HepG2 (cell line): ENCODE measurements around the gene ABCC9. TPM values are rescaled to one million over a fixed set of nuclear protein-coding genes. Genes with fewer than 3 reads are reported as not detected.

Source experiments
- ATAC-seq: fragments of 200-7000 bp; cut with Tn5 transposase; 3 replicates; pipeline ENCODE4 v1.9.1; 2020; ENCODE audit warnings: mild to moderate bottlenecking, moderate library complexity
- BruUV-seq: library from RNA; stranded (reverse); fragments of 400-500 nt; replicated peaks from 2 replicates; lab custom pipeline; 2021; lab: Mats Ljungman, UMichigan
- CTCF ChIA-PET: fragments of 300-600 bp; formaldehyde crosslinking; extraction: SDS; loops from one replicate; lab custom pipeline; 2021; ENCODE audit warnings: low total read pairs, inconsistent platforms, low intra/inter-chr PET ratio; lab: Yijun Ruan, JAX
- POLR2A ChIA-PET: fragments of 350-600 bp; sonication (Branson Sonifier 250); formaldehyde crosslinking; loops from one replicate; lab custom pipeline; 2020; ENCODE audit warnings: antibody characterized with exemption, inconsistent platforms; lab: Yijun Ruan, JAX
- DNase-seq: peaks from one replicate; pipeline ENCODE4 v3.0.0-alpha.2; 2015; ENCODE audit warnings: low spot score
- FAIRE-seq: peaks from 3 replicates; lab custom pipeline; 2011; peaks lifted over from hg19 to GRCh38; lab: Jason Lieb, UNC
- H2AFZ ChIP-seq: one replicate; pipeline ENCODE4 v1.6.1; 2011; ENCODE audit warnings: low read length, inconsistent platforms
- H3K27ac ChIP-seq: fragments of 300-600 bp; 3 replicates; pipeline ENCODE4 v1.8.0; 2011; ENCODE audit warnings: mixed run types, mild to moderate bottlenecking, mixed read lengths, low read length, inconsistent platforms; ENCODE audit not compliant: insufficient read depth; ENCODE audit errors: extremely low read length
- H3K27me3 ChIP-seq, 2 experiments: fragments of 200-600 bp in 1 of 2; 2 replicates in 1 of 2; 3 replicates in 1 of 2; pipeline versions ENCODE4 v1.6.0 to v1.8.0; 2011; ENCODE audit warnings: low read length in 2 of 2, mild to moderate bottlenecking in 2 of 2, moderate library complexity in 2 of 2, inconsistent platforms in 1 of 2; ENCODE audit not compliant: insufficient read depth in 2 of 2, control insufficient read depth in 1 of 2
- H3K36me3 ChIP-seq, 2 experiments: fragments of 200-600 bp in 1 of 2; replicated peaks in 1 of 2; 2 replicates in 1 of 2; 3 replicates in 1 of 2; pipeline versions ENCODE4 v1.5.1 to v1.8.0; 2011; ENCODE audit warnings: low read length in 2 of 2, inconsistent platforms in 1 of 2; ENCODE audit not compliant: insufficient read depth in 2 of 2, control insufficient read depth in 1 of 2
- H3K4me1 ChIP-seq: 2 replicates; pipeline ENCODE4 v1.5.1; 2012; ENCODE audit warnings: low read length, inconsistent platforms; ENCODE audit not compliant: insufficient read depth
- H3K4me2 ChIP-seq: 2 replicates; pipeline ENCODE4 v1.6.0; 2011; ENCODE audit warnings: low read depth, low read length, inconsistent platforms
- H3K4me3 ChIP-seq, 3 experiments: fragments of 200-600 bp in 1 of 3; sonication (generic), shearing (Covaris generic) in 1 of 3; replicated peaks in 1 of 3; 2 replicates each; pipeline ENCODE4 v1.5.1; 2011 to 2016; ENCODE audit warnings: low read length in 3 of 3, inconsistent platforms in 2 of 3, low read depth in 2 of 3, mild to moderate bottlenecking in 2 of 3, control low read depth in 1 of 3, mixed read lengths in 1 of 3; ENCODE audit not compliant: insufficient read depth in 1 of 3
- H3K79me2 ChIP-seq: one replicate; pipeline ENCODE4 v1.6.1; 2011; ENCODE audit warnings: low read length, inconsistent platforms; ENCODE audit not compliant: insufficient read depth
- H3K9ac ChIP-seq: 2 replicates; pipeline ENCODE4 v1.6.0; 2011; ENCODE audit warnings: mild to moderate bottlenecking, low read depth, low read length, inconsistent platforms; ENCODE audit not compliant: insufficient read depth
- H3K9me3 ChIP-seq: 2 replicates; pipeline ENCODE4 v1.5.1; 2012; ENCODE audit warnings: mild to moderate bottlenecking, low read length
- H4K20me1 ChIP-seq: 2 replicates; pipeline ENCODE4 v1.6.0; 2011; ENCODE audit warnings: inconsistent platforms, mild to moderate bottlenecking, low read length, moderate library complexity; ENCODE audit not compliant: insufficient read depth
- ARID4A ChIP-seq: sonication (generic); formaldehyde crosslinking; IDR thresholded peaks from 2 replicates; pipeline ENCODE4 v1.5.0; 2020; ENCODE audit warnings: mild to moderate bottlenecking, missing genetic modification reagents, borderline replicate concordance
- FOXP1 ChIP-seq, 2 experiments: fragments of 450-650 bp in 1 of 2; IDR thresholded peaks; 2 replicates each; pipeline ENCODE4 v1.6.1; 2017 to 2018; ENCODE audit warnings: antibody characterized with exemption in 1 of 2
- PATZ1 ChIP-seq: sonication (generic); formaldehyde crosslinking; IDR thresholded peaks from 2 replicates; pipeline ENCODE4 v1.4.0; 2020; ENCODE audit warnings: missing genetic modification reagents
- POLR2G ChIP-seq: fragments of 200-400 bp; formaldehyde crosslinking; IDR thresholded peaks from 2 replicates; pipeline ENCODE4 v1.6.1; 2018; ENCODE audit warnings: mild to moderate bottlenecking, low read depth, low read length, moderate library complexity
- TBX2 ChIP-seq: sonication (generic); formaldehyde crosslinking; IDR thresholded peaks from 2 replicates; pipeline ENCODE4 v1.5.0; 2020; ENCODE audit warnings: missing genetic modification reagents, mild to moderate bottlenecking, borderline replicate concordance
- TFDP2 ChIP-seq: sonication (generic); formaldehyde crosslinking; IDR thresholded peaks from 2 replicates; pipeline ENCODE4 v1.4.0; 2020; ENCODE audit warnings: missing genetic modification reagents
- ZNF335 ChIP-seq: sonication (generic); formaldehyde crosslinking; IDR thresholded peaks from 2 replicates; pipeline ENCODE4 v1.4.0; 2020; ENCODE audit warnings: missing genetic modification reagents
- WGBS: methylation state at CpG from one replicate; pipeline ENCODE4 v1.1.6; 2017; ENCODE audit warnings: low lambda C conversion rate; 5-methylcytosine and 5-hydroxymethylcytosine counted together
- in situ Hi-C: cut with HindIII; loops from 2 replicates; pipeline ENCODE4 v1.10.0; 2017; ENCODE audit warnings: low pct_unique_long_range_greater_than_20kb; ENCODE audit not compliant: extremely low pct_ligation_motif_present
- intact Hi-C: fragments of 100-400 bp; cut with micrococcal nuclease; formaldehyde crosslinking; loops from one replicate; pipeline ENCODE4 v1.10.0; 2022; ENCODE audit not compliant: unreplicated experiment
- polyA plus RNA-seq, 8 experiments: library from polyadenylated mRNA; depleted of rRNA in 3 of 8; stranded (reverse) in 7 of 8; unstranded in 1 of 8; fragments of >200 nt; fragmentation: Illumina TruSeq in 4 of 8; extraction: Trizol in 4 of 8; gene quantifications; 2 replicates each; pipeline versions ENCODE4 v1.2.1 to v1.2.3, GENCODE V29; 2011 to 2016; ENCODE audit warnings: low read depth in 4 of 8, missing spikeins in 1 of 8, mixed read lengths in 1 of 8; ENCODE audit not compliant: insufficient read depth in 1 of 8
- total RNA-seq, 5 experiments: library from RNA; depleted of rRNA; stranded (reverse); fragments of >200 nt; fragmentation: Illumina TruSeq; extraction: Trizol; gene quantifications; 2 replicates each; pipeline ENCODE4 v1.2.3, GENCODE V29; 2016; ENCODE audit warnings: low read depth in 1 of 5

ABCC9 gene
- total and polyA plus RNA-seq, 2 of the 13 experiments (the other 11 are each of a cell fraction or from before 2014, with no cell fraction given): not detected

- H3K27ac ChIP-seq: no peak overlapping the region
- H3K79me2 ChIP-seq: no peaks in the 10 kb centered on the region
- DNase-seq (no peak), ATAC-seq (no peak), FAIRE-seq (no peak)
- H4K20me1 ChIP-seq: no peaks in the 10 kb centered on the region
- TF ChIP-seq ZNF335 (no peak), TFDP2 (CRISPR knock-in tag) (no peak), PATZ1 (no peak), ARID4A (CRISPR knock-in tag) (no peak), TBX2 (no peak), FOXP1 (IDR thresholded peaks at IDR 0.05) (no peak), FOXP1 (CRISPR knock-in tag; IDR thresholded peaks at IDR 0.05) (no peak), POLR2G (no peak)
- no peak overlapping the region for H3K4me3 ChIP-seq
- no TSS peak for BruUV-seq
- H3K36me3 ChIP-seq: no peaks in the 10 kb centered on the region
- H3K27me3 ChIP-seq: no peaks in the 10 kb centered on the region
- 0% methylated on average over 2 of the region's 2 CpGs for WGBS
- H3K9me3 ChIP-seq: peaks cover 7% of the 10 kb centered on the region
- ChIA-PET CTCF (no interaction called here), POLR2A (no interaction called here)
- no peak overlapping the region for H3K4me2 ChIP-seq
- in situ Hi-C loops: no loop called here
- intact Hi-C loops: no loop called here
- no peak overlapping the region for H3K9ac ChIP-seq
- no peaks in the 10 kb centered on the region for H3K4me1 ChIP-seq
- H2AFZ ChIP-seq: no peak overlapping the region
Measured at GRCh38 chr12:21877293-21877982, 63.8 kb downstream of the ABCC9 start.
